ENCODE measurements around the gene STK17B. TPM values are rescaled to one million over a fixed set of nuclear protein-coding genes. Genes with fewer than 3 reads are reported as not detected.

The STK17B gene
- total and polyA plus RNA-seq, 2 of the 8 experiments (the other 6 are each of a cell fraction or from before 2014, with no cell fraction given) = 1.8 to 10.5 TPM

DNA sequence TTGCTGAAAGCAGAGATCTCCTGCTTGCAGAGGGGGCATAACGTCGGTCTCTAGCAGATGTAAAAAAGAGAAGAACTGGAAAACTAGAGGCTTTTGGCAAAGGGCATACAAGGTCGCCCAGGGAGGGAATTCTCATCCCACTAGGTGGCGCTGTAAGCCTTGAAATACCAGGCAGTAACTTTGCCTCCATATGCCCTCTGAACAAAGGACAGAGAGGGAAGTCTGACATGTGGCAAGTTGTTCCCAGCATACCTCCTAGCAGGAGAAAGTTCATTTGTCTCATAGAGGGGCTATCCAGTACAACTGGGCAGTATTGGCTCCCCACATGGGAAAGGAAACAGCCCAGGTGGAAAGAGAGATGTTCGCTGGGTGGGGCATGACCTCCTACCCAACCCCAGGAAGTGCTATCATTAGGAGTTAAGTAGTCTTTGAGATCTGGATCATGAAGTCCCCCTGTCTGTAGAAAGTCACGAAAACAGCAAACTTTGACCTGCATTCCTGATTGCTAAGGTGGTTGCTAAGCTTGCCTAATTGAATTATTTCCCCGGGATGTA lies 39.9 kb downstream of the STK17B start (continued):
- TF ChIP-seq, protein P1, sequence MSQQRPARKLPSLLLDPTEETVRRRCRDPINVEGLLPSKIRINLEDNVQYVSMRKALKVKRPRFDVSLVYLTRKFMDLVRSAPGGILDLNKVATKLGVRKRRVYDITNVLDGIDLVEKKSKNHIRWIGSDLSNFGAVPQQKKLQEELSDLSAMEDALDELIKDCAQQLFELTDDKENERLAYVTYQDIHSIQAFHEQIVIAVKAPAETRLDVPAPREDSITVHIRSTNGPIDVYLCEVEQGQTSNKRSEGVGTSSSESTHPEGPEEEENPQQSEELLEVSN (IDR thresholded peaks at IDR 0.05) = peak; percentile 60
- no peak for TF ChIP-seq GTF2F1 (IDR thresholded peaks at IDR 0.05; ENCODE audit: borderline replicate concordance, low read depth, low read length)
- peak; percentile 85 to 86 for TF ChIP-seq RAD21 (IDR thresholded peaks at IDR 0.05 in 1 of 2, conservative IDR thresholded peaks at IDR 0.05 in 1 of 2; ENCODE audit: low read depth in 2 of 2, low read length in 2 of 2)
- no peak for TF ChIP-seq CBX8 (IDR thresholded peaks at IDR 0.05; ENCODE audit: borderline replicate concordance, low read depth, low read length)
- TF ChIP-seq SP4 (IDR thresholded peaks at IDR 0.05; ENCODE audit: low read length) = no peak
- TF ChIP-seq ZNF274 (IDR thresholded peaks at IDR 0.05; ENCODE audit: borderline replicate concordance, extremely low read depth, low read length) = no peak
- no peak for TF ChIP-seq EP300 (IDR thresholded peaks at IDR 0.05; ENCODE audit: borderline replicate concordance in 1 of 2, low read depth in 2 of 2, low read length in 2 of 2)
- TF ChIP-seq, protein P2, sequence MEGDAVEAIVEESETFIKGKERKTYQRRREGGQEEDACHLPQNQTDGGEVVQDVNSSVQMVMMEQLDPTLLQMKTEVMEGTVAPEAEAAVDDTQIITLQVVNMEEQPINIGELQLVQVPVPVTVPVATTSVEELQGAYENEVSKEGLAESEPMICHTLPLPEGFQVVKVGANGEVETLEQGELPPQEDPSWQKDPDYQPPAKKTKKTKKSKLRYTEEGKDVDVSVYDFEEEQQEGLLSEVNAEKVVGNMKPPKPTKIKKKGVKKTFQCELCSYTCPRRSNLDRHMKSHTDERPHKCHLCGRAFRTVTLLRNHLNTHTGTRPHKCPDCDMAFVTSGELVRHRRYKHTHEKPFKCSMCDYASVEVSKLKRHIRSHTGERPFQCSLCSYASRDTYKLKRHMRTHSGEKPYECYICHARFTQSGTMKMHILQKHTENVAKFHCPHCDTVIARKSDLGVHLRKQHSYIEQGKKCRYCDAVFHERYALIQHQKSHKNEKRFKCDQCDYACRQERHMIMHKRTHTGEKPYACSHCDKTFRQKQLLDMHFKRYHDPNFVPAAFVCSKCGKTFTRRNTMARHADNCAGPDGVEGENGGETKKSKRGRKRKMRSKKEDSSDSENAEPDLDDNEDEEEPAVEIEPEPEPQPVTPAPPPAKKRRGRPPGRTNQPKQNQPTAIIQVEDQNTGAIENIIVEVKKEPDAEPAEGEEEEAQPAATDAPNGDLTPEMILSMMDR (IDR thresholded peaks at IDR 0.05; ENCODE audit: control extremely low read depth in 1 of 3, insufficient read depth in 1 of 3, low read depth in 1 of 3, low read length in 3 of 3) = peak; percentile 46 to 70 (median 66)

All from H1 (cell line).